HepG2 (cell line): Measurements from ENCODE around the gene RIN3. TPM values are rescaled to one million over a fixed set of nuclear protein-coding genes. Genes with fewer than 3 reads are reported as not detected.
A peak's percentile ranks its signal among the peaks of the same experiment; 100 is the strongest.

Experiments used
- ATAC-seq: fragments of 200-7000 bp; cut with Tn5 transposase; 3 replicates; pipeline ENCODE4 v1.9.1; 2020; ENCODE audit warnings: mild to moderate bottlenecking, moderate library complexity
- BruUV-seq: library from RNA; stranded (reverse); fragments of 400-500 nt; replicated peaks from 2 replicates; lab custom pipeline; 2021; lab: Mats Ljungman, UMichigan
- CTCF ChIA-PET: fragments of 300-600 bp; formaldehyde crosslinking; extraction: SDS; loops from one replicate; lab custom pipeline; 2021; ENCODE audit warnings: low total read pairs, inconsistent platforms, low intra/inter-chr PET ratio; lab: Yijun Ruan, JAX
- POLR2A ChIA-PET: fragments of 350-600 bp; sonication (Branson Sonifier 250); formaldehyde crosslinking; loops from one replicate; lab custom pipeline; 2020; ENCODE audit warnings: antibody characterized with exemption, inconsistent platforms; lab: Yijun Ruan, JAX
- DNase-seq: peaks from one replicate; pipeline ENCODE4 v3.0.0-alpha.2; 2015; ENCODE audit warnings: low spot score
- FAIRE-seq: peaks from 3 replicates; lab custom pipeline; 2011; peaks lifted over from hg19 to GRCh38; lab: Jason Lieb, UNC
- H2AFZ ChIP-seq: one replicate; pipeline ENCODE4 v1.6.1; 2011; ENCODE audit warnings: low read length, inconsistent platforms
- H3K27ac ChIP-seq: fragments of 300-600 bp; 3 replicates; pipeline ENCODE4 v1.8.0; 2011; ENCODE audit warnings: mixed run types, mild to moderate bottlenecking, mixed read lengths, low read length, inconsistent platforms; ENCODE audit not compliant: insufficient read depth; ENCODE audit errors: extremely low read length
- H3K27me3 ChIP-seq, 2 experiments: fragments of 200-600 bp in 1 of 2; 2 replicates in 1 of 2; 3 replicates in 1 of 2; pipeline versions ENCODE4 v1.6.0 to v1.8.0; 2011; ENCODE audit warnings: low read length in 2 of 2, mild to moderate bottlenecking in 2 of 2, moderate library complexity in 2 of 2, inconsistent platforms in 1 of 2; ENCODE audit not compliant: insufficient read depth in 2 of 2, control insufficient read depth in 1 of 2
- H3K36me3 ChIP-seq, 2 experiments: fragments of 200-600 bp in 1 of 2; replicated peaks in 1 of 2; 2 replicates in 1 of 2; 3 replicates in 1 of 2; pipeline versions ENCODE4 v1.5.1 to v1.8.0; 2011; ENCODE audit warnings: low read length in 2 of 2, inconsistent platforms in 1 of 2; ENCODE audit not compliant: insufficient read depth in 2 of 2, control insufficient read depth in 1 of 2
- H3K4me1 ChIP-seq: 2 replicates; pipeline ENCODE4 v1.5.1; 2012; ENCODE audit warnings: low read length, inconsistent platforms; ENCODE audit not compliant: insufficient read depth
- H3K4me2 ChIP-seq: 2 replicates; pipeline ENCODE4 v1.6.0; 2011; ENCODE audit warnings: low read depth, low read length, inconsistent platforms
- H3K4me3 ChIP-seq, 3 experiments: fragments of 200-600 bp in 1 of 3; sonication (generic), shearing (Covaris generic) in 1 of 3; replicated peaks in 1 of 3; 2 replicates each; pipeline ENCODE4 v1.5.1; 2011 to 2016; ENCODE audit warnings: low read length in 3 of 3, inconsistent platforms in 2 of 3, low read depth in 2 of 3, mild to moderate bottlenecking in 2 of 3, control low read depth in 1 of 3, mixed read lengths in 1 of 3; ENCODE audit not compliant: insufficient read depth in 1 of 3
- H3K79me2 ChIP-seq: one replicate; pipeline ENCODE4 v1.6.1; 2011; ENCODE audit warnings: low read length, inconsistent platforms; ENCODE audit not compliant: insufficient read depth
- H3K9ac ChIP-seq: 2 replicates; pipeline ENCODE4 v1.6.0; 2011; ENCODE audit warnings: mild to moderate bottlenecking, low read depth, low read length, inconsistent platforms; ENCODE audit not compliant: insufficient read depth
- H3K9me3 ChIP-seq: 2 replicates; pipeline ENCODE4 v1.5.1; 2012; ENCODE audit warnings: mild to moderate bottlenecking, low read length
- H4K20me1 ChIP-seq: 2 replicates; pipeline ENCODE4 v1.6.0; 2011; ENCODE audit warnings: inconsistent platforms, mild to moderate bottlenecking, low read length, moderate library complexity; ENCODE audit not compliant: insufficient read depth
- HES4 ChIP-seq: sonication (generic); formaldehyde crosslinking; IDR thresholded peaks from 2 replicates; pipeline ENCODE4 v1.9.0; 2021; ENCODE audit warnings: mild to moderate bottlenecking, missing genetic modification reagents, borderline replicate concordance
- MTA1 ChIP-seq: sonication (generic); formaldehyde crosslinking; IDR thresholded peaks from 2 replicates; pipeline ENCODE4 v1.4.0; 2020; ENCODE audit warnings: missing genetic modification reagents, mild to moderate bottlenecking, borderline replicate concordance
- ZFP36 ChIP-seq: fragments of 150-350 bp; IDR thresholded peaks from 2 replicates; pipeline ENCODE4 v1.6.1; 2018; ENCODE audit warnings: borderline replicate concordance, low read length, low read depth; ENCODE audit not compliant: partially characterized antibody
- ZNF720 ChIP-seq: sonication (generic); formaldehyde crosslinking; IDR thresholded peaks from 2 replicates; pipeline ENCODE4 v1.4.0; 2020; ENCODE audit warnings: missing genetic modification reagents
- ZNF83 ChIP-seq: sonication (generic); formaldehyde crosslinking; IDR thresholded peaks from 2 replicates; pipeline ENCODE4 v1.4.0; 2020; ENCODE audit warnings: missing genetic modification reagents, mild to moderate bottlenecking, borderline replicate concordance
- WGBS: methylation state at CpG from one replicate; pipeline ENCODE4 v1.1.6; 2017; ENCODE audit warnings: low lambda C conversion rate; 5-methylcytosine and 5-hydroxymethylcytosine counted together
- in situ Hi-C: cut with HindIII; loops from 2 replicates; pipeline ENCODE4 v1.10.0; 2017; ENCODE audit warnings: low pct_unique_long_range_greater_than_20kb; ENCODE audit not compliant: extremely low pct_ligation_motif_present
- intact Hi-C: fragments of 100-400 bp; cut with micrococcal nuclease; formaldehyde crosslinking; loops from one replicate; pipeline ENCODE4 v1.10.0; 2022; ENCODE audit not compliant: unreplicated experiment
- polyA plus RNA-seq, 8 experiments: library from polyadenylated mRNA; depleted of rRNA in 3 of 8; stranded (reverse) in 7 of 8; unstranded in 1 of 8; fragments of >200 nt; fragmentation: Illumina TruSeq in 4 of 8; extraction: Trizol in 4 of 8; gene quantifications; 2 replicates each; pipeline versions ENCODE4 v1.2.1 to v1.2.3, GENCODE V29; 2011 to 2016; ENCODE audit warnings: low read depth in 4 of 8, missing spikeins in 1 of 8, mixed read lengths in 1 of 8; ENCODE audit not compliant: insufficient read depth in 1 of 8
- total RNA-seq, 5 experiments: library from RNA; depleted of rRNA; stranded (reverse); fragments of >200 nt; fragmentation: Illumina TruSeq; extraction: Trizol; gene quantifications; 2 replicates each; pipeline ENCODE4 v1.2.3, GENCODE V29; 2016; ENCODE audit warnings: low read depth in 1 of 5
- TF ChIP-seq, protein P1 (sequence below): sonication (generic); formaldehyde crosslinking; IDR thresholded peaks from 2 replicates; pipeline ENCODE4 v1.5.0; 2020; ENCODE audit warnings: missing genetic modification reagents

The RIN3 gene
- total and polyA plus RNA-seq, 2 of the 13 experiments (the other 11 are each of a cell fraction or from before 2014, with no cell fraction given), result 2.3 to 3.6 TPM

DNA sequence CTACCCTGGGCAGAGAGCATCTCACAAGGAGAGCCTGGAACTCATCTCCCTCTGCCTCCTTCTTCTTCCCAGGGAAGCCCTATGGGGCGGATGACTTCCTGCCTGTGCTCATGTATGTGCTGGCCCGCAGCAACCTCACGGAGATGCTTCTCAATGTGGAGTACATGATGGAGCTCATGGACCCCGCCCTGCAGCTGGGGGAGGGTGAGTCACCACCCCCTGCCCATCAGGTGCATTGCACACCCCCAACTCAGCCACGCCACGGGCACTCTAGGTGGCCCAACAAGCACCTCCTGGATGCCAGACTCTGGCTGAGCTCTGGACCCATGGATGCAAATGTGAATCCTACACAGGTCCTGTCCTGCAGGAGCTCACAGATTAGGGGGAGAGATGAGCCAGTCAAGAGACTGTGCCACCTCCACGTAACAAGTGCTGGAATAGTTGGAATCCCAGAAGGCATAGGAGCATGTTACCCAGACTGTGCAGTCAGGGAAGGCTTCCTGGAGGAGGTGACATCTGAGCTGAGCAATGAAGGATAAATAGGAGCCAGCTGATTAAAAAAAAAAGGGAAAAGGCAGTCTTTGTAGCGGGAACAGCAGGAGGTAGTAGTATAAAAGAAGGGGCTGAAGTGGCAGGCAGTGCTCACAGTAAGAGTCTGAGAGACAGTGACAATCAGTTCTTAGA, 163.0 kb downstream of the RIN3 start:
- 97% methylated on average over 3 of the region's 8 CpGs for WGBS
- intact Hi-C loops (no loop called here), in situ Hi-C loops (no loop called here)
- ChIA-PET CTCF (no interaction called here), POLR2A (no interaction called here)
- no peaks in the 10 kb centered on the region for H3K79me2 ChIP-seq
- no peak overlapping the region for H2AFZ ChIP-seq
- no peak for ATAC-seq
- 0 out of 2 replicates have a peak, but pooled peaks cover 2% of the 10 kb centered on the region for H4K20me1 ChIP-seq
- H3K9ac ChIP-seq, result no peak overlapping the region
- no peak overlapping the region for H3K4me3 ChIP-seq
- no peaks in the 10 kb centered on the region for H3K9me3 ChIP-seq
- no peak overlapping the region for H3K27ac ChIP-seq
- TF ChIP-seq ZNF83 (CRISPR knock-in tag) (no peak), HES4 (CRISPR knock-in tag) (no peak), ZFP36 (peak; percentile 58), MTA1 (CRISPR knock-in tag) (no peak), ZNF720 (CRISPR knock-in tag) (no peak)
- TF ChIP-seq, protein P1, sequence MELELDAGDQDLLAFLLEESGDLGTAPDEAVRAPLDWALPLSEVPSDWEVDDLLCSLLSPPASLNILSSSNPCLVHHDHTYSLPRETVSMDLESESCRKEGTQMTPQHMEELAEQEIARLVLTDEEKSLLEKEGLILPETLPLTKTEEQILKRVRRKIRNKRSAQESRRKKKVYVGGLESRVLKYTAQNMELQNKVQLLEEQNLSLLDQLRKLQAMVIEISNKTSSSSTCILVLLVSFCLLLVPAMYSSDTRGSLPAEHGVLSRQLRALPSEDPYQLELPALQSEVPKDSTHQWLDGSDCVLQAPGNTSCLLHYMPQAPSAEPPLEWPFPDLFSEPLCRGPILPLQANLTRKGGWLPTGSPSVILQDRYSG (CRISPR knock-in tag), result no peak
- no peak for DNase-seq
- peaks cover 5 to 19% of the 10 kb centered on the region in 2 experiments; a peak in 4 of 5 replicates for H3K36me3 ChIP-seq
- FAIRE-seq, result no peak
- H3K4me1 ChIP-seq, result no peaks in the 10 kb centered on the region
- H3K27me3 ChIP-seq, result no peaks in the 10 kb centered on the region
- BruUV-seq, result no TSS peak
- no peak overlapping the region for H3K4me2 ChIP-seq
